ENCODE results near the gene TTF1. TPM values are rescaled to one million over a fixed set of nuclear protein-coding genes. Genes with fewer than 3 reads are reported as not detected.
"Not testable (repeated sequence)": the region's sequence is repeated elsewhere in the genome, so short reads cannot be mapped to it uniquely, and the experiment has no call there.

Gene TTF1
- total RNA-seq, 1 donor from 2014 or later: 7.1 TPM

DNA sequence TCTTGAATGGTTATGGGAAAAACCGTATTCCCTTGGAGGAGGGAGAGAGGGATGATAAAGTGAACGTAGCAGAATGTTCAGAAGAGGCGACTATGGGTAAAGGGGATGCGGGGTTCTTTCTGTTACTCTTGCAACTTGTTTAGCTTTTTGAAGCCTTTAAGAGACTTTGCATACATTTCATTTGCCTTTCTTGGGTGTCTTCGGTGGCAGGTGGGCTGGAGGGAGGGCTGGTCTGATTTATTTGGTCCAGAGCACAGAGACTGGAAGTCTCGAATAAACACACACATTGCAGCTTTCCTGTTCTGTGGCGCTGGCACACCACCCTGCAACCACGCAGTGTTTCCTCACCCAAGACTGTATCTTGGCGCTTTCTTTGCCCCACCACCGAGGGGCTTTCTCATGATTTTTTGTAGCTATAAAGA, 23.2 kb downstream of the TTF1 start:
- DNase-seq (ENCODE audit: low read depth) (no peak), FAIRE-seq (no peak)
- TF ChIP-seq, protein P1, sequence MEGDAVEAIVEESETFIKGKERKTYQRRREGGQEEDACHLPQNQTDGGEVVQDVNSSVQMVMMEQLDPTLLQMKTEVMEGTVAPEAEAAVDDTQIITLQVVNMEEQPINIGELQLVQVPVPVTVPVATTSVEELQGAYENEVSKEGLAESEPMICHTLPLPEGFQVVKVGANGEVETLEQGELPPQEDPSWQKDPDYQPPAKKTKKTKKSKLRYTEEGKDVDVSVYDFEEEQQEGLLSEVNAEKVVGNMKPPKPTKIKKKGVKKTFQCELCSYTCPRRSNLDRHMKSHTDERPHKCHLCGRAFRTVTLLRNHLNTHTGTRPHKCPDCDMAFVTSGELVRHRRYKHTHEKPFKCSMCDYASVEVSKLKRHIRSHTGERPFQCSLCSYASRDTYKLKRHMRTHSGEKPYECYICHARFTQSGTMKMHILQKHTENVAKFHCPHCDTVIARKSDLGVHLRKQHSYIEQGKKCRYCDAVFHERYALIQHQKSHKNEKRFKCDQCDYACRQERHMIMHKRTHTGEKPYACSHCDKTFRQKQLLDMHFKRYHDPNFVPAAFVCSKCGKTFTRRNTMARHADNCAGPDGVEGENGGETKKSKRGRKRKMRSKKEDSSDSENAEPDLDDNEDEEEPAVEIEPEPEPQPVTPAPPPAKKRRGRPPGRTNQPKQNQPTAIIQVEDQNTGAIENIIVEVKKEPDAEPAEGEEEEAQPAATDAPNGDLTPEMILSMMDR (IDR thresholded peaks at IDR 0.05; ENCODE audit: insufficient read depth, low read length, severe bottlenecking): no peak
- Histone ChIP-seq H3K27me3 (ENCODE audit: control insufficient read depth, insufficient read depth, low read length) (no peaks in the 10 kb centered on the region), H3K4me3 (ENCODE audit: low read depth, low read length) (no peak overlapping the region), H3K36me3 (ENCODE audit: control insufficient read depth, insufficient read depth, low read length) (peaks cover 11% of the 10 kb centered on the region)

DNA sequence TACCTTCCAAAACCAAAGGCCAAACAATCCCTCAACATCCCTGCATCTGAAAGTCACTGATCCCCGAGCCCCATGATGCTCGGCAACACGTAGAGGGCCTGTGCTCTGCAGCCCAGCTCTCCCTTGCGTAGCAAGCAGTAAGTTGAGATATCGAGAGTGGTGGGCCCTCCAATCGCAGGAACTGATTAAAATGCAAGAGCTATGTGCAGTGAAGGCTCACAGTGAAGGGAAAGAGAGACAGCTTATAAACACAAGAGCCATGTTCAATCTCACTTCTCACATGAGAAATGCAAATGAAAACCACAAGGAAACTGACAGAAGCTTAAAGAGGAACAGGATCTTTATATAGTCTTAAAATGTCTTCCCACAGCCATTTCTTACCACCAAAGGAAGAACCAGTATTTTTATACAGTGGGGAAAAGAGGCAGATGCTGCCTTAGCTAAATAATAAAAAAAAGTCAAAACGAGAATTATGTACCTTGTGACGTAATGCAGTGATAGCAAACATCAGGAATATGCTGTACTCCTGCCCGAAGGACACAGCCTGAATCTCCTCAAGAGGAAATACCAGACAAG, 24.6 kb downstream of the TTF1 start:
- H3K4me3 ChIP-seq (ENCODE audit: low read depth, low read length): no peak overlapping the region
- FAIRE-seq (no peak), DNase-seq (ENCODE audit: low read depth) (no peak)
- peaks cover 11% of the 10 kb centered on the region for H3K36me3 ChIP-seq (ENCODE audit: control insufficient read depth, insufficient read depth, low read length)
- no peaks in the 10 kb centered on the region for H3K27me3 ChIP-seq (ENCODE audit: control insufficient read depth, insufficient read depth, low read length)
- TF ChIP-seq, protein P1 (IDR thresholded peaks at IDR 0.05; ENCODE audit: insufficient read depth, low read length, severe bottlenecking): no peak

DNA sequence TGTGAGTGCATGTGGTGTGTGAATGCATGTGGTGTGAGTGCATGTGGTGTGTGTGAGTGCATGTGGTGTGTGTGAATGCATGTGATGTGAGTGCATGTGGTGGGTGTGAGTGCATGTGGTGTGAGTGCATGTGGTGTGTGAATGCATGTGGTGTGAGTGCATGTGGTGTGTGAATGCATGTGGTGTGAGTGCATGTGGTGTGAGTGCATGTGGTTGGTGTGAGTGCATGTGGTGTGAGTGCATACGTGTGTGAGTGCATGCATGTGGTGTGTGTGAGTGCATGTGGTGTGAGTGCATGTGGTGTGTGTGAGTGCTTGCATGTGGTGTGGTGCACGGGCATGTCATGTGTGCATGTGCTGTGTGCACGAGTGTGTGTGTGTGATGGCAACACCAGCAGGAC, 28.2 kb downstream of the TTF1 start:
- not testable (repeated sequence) for H3K4me3 ChIP-seq (ENCODE audit: low read depth, low read length); H3K27me3 ChIP-seq (ENCODE audit: control insufficient read depth, insufficient read depth, low read length); H3K36me3 ChIP-seq (ENCODE audit: control insufficient read depth, insufficient read depth, low read length); DNase-seq (ENCODE audit: low read depth)
- peak; percentile 82 for FAIRE-seq

DNA sequence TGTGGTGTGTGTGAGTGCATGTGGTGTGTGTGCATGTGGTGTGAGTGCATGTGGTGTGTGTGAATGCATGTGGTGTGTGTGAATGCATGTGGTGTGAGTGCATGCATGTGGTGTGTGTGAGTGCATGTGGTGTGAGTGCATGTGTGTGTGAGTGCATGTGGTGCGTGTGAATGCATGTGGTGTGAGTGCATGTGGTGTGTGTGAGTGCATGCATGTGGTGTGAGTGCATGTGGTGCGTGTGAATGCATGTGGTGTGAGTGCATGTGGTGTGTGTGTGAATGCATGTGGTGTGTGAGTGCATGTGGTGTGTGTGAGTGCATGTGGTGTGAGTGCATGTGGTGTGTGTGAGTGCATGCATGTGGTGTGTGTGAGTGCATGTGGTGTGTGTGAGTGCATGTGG, 28.9 kb downstream of the TTF1 start:
- peak; percentile 58 for FAIRE-seq
- H3K36me3 ChIP-seq (ENCODE audit: control insufficient read depth, insufficient read depth, low read length); H3K27me3 ChIP-seq (ENCODE audit: control insufficient read depth, insufficient read depth, low read length); DNase-seq (ENCODE audit: low read depth); H3K4me3 ChIP-seq (ENCODE audit: low read depth, low read length): not testable (repeated sequence)

DNA sequence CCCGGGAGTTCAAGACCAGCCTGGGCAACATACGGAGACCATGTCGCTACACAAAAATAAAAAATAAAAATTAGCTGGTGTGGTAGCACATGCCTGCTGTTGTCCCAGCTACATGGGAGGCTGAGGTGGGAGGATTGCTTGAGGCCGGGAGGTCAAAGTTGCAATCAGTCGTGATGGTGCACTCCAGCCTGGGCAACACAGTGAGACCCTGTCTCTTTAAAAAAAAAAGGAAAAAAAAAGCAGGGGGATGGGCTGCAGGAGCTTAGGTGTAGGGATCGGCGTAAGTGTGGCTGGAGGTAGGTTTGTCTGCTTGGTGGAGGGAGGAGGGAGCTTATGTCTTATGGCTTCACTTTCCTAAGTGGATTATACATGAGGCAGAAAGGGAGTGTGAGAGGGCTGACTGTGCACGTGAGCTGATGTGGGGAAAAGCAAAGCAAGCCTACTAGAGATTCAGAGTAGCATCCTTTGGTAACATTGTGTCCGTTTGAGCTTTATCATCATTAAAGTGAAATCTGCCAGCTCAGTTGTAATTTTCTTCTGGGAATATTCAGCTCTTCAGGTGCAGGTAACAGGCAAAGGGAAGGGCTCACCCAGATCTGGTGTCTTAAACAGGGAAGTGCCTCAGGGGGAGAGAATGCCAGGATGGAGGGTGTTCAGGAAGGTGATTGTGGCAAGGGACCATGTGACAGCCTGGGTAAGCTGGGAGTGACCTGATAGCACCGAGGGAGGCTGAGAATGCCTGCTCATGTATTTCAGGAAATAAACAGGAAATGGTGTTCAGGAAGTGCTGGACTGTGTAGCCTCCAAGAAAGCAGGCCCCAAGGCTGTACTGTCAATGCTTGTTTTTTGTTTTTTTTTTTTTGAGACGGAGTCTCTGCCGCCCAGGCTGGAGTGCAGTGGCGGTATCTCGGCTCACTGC, 34.2 kb downstream of the TTF1 start:
- DNase-seq (ENCODE audit: low read depth): peak; percentile 52
- Histone ChIP-seq H3K36me3 (ENCODE audit: control insufficient read depth, insufficient read depth, low read length) (peaks cover 2% of the 10 kb centered on the region), H3K27me3 (ENCODE audit: control insufficient read depth, insufficient read depth, low read length) (no peaks in the 10 kb centered on the region), H3K4me3 (ENCODE audit: low read depth, low read length) (no peak overlapping the region)
- FAIRE-seq: no peak
- TF ChIP-seq, protein P1 (IDR thresholded peaks at IDR 0.05; ENCODE audit: insufficient read depth, low read length, severe bottlenecking): no peak

DNA sequence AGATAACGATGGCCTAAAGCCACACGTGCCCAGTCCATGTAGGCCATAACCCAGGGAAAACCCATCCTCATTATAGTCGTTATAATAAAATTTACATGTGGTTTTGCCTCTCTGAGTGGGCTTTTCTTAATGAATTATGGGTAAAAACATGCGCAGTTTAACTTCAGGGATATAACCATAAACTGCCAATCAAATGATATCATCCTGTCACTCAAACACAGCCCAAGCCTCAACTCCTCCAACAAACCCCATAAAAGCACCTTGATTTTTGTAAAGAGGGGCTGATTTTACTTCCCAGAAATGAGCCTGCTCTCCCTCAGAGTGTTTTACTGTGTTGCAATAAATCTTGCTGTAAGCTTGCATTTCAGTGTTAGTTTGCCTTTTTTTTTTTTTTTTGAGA, 36.0 kb downstream of the TTF1 start:
- Histone ChIP-seq H3K36me3 (ENCODE audit: control insufficient read depth, insufficient read depth, low read length) (no peaks in the 10 kb centered on the region), H3K27me3 (ENCODE audit: control insufficient read depth, insufficient read depth, low read length) (no peaks in the 10 kb centered on the region), H3K4me3 (ENCODE audit: low read depth, low read length) (no peak overlapping the region)
- TF ChIP-seq, protein P1 (IDR thresholded peaks at IDR 0.05; ENCODE audit: insufficient read depth, low read length, severe bottlenecking): no peak
- DNase-seq (ENCODE audit: low read depth) (no peak), FAIRE-seq (no peak)
